Heart left ventricle (tissue), 13 donors: ENCODE measurements around the gene MYDGF.

Experiments
- CTCF ChIP-seq, 12 donors: fragments of 200-600 bp; sonication (generic) in 4 of 12; IDR thresholded peaks; one replicate each; pipeline versions ENCODE4 v1.5.0 to v1.8.0; 2018 to 2022; ENCODE audit warnings: antibody characterized with exemption in 12 of 12, mild to moderate bottlenecking in 5 of 12
- POLR2A ChIP-seq, 2 donors: fragments of 450-650 bp; IDR thresholded peaks; one replicate each; pipeline ENCODE4 v1.6.1; 2017; ENCODE audit warnings: antibody characterized with exemption in 2 of 2, mild to moderate bottlenecking in 2 of 2, moderate library complexity in 2 of 2
- donor health status: ischemic (EF 13 %, LVEDD 7.1; RV severe dilation, severe dysfunction).
- donor health status: DM: no; HTN: yes; CAD: no.
- donor health status: DM: no; HTN: no; CAD: no.
- donor health status: ischemic (EF 25% LVEDD 6.9; RV normal size, moderate dysfunction).
- donor health status: ischemic (EF 25% LVEDD 5.7; RV mildly dilated, moderate dysfunction).
- donor health status: ischemic (EF 35%, LVEDD 5.7; RV mildly dilated, moderate dysfunction).
- donor health status: nonischemic (EF 11% LVEDD 7.7; RV severe dilation, severe dysfunction).
- donor health status: DM: yes; HTN: yes; CAD: no.
- donor health status: PGD.
- donor health status: ischemic (EF 29% LVEDD 5.4; RV normal size, mild dysfunction).
- donor health status: nonischemic (EF 23%, LVEDD 6.1; RV moderate dilation, normal function).

DNA sequence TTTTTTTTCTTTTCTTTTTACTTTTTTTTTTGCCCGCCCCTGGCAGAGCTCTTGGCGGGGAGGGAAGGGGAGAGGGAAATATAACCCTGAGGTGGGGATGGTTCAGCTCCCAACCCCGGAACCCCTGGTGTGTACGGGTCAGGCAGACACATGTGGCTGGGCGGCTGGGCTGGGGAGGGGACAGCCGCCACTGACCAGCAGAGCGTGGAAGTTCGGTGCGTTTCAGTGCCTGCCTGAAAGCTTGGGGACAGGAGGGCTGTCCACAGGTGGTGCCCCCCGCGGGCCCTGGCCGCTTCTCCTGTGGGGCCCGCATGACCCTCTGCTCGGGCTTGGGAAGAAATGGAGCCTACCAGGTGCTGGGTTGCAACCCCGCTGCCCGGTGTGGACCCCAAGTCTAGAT is 5.2 kb upstream of the MYDGF start:
- TF ChIP-seq CTCF (IDR thresholded peaks at IDR 0.05): no peak
- no peak for TF ChIP-seq POLR2A (IDR thresholded peaks at IDR 0.05)
